HG03039 (cell line): Measurements from ENCODE around the gene ARHGAP33.

Experiments used
- ATAC-seq: cut with Tn5 transposase; IDR thresholded peaks from one replicate; pipeline ENCODE4 v1.9.1; 2021; ENCODE audit warnings: mild to moderate bottlenecking, moderate library complexity; ENCODE audit not compliant: unreplicated experiment

Gene ARHGAP33

DNA sequence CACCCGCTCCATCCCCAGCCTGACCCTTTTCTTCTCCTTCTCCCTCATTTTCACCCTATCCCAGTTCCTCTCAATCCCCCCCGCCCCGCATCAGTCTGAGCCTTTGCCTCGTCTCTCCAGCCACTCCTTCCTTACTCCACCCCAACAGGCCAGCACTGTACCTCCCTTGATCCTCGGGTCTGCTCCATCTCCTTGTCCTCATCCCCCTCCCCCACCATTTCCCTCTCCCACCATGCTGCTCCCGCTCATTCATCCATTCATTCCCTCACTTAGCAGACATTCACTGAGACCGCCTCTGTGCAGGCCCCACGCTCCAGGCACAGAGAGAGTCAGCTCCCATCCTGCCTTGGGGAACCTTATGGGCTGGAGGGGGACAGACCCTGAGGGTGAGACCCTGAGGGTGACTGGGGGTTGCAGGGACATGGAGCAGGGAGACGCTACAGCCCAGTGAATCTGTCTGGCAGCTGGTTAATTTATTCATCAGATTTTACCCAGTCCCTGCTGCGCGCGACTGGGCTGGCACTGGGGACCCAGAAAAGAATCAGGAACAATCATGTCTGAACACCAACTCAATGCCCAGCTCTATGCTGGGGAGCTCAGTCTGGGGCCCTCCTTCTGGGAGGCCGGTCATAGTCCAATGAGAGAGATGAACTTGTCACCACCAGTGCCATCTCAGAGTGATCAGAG, 881 bp downstream of the ARHGAP33 start:
- ATAC-seq = no peak

DNA sequence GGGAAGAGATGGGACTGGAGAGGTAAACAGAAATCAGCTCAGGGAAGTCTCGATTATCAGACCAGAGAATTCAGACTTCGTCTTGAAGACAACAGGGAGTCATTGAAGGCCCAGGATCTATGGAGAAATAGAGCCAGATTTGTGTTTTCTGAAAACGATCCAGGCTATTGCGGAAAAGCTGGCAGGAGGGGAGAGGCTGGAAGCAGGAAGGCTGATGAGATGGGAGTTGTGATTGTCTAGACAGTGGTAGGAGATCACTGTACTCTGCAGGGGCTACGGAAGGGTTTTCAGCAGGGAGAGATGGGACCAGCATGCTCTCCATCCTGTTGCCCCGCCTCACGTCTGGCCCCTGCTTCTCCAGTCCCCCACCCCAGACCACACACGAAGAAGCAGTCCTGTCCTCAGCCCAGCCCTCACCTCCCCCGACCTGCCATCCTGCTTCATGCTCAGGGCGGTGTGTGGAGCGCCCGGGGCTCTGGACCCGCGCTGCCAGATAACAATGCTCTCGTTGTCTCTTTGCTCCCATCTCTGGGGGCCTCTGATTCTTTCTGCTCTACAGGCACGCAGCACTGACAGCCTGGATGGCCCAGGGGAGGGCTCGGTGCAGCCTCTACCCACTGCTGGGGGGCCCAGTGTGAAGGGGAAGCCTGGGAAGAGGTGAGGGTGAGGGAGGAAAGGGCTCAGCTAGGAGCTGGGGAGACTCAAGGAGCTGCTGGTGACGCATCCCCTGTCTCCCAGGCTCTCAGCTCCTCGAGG, 1.9 kb downstream of the ARHGAP33 start:
- ATAC-seq = no peak

DNA sequence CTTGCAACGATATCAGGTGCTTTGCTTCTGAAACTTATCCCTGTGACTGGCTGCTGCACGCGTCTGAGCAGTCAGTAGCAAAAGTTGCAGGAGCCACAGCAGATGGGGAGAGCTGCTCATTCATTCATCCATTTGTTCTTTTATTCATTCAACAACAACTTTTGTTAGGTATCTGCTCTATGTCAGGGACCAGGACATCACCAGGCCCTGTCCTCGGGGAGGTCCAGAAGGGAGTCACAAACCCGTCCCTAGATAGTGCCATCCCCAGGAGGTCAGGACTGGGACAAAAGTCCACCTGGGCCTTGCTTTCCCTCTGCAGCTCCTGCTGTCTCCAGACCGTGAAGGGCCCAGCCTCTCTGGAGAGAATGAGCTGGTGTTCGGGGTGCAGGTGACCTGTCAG, 2.6 kb downstream of the ARHGAP33 start:
- no peak for ATAC-seq

DNA sequence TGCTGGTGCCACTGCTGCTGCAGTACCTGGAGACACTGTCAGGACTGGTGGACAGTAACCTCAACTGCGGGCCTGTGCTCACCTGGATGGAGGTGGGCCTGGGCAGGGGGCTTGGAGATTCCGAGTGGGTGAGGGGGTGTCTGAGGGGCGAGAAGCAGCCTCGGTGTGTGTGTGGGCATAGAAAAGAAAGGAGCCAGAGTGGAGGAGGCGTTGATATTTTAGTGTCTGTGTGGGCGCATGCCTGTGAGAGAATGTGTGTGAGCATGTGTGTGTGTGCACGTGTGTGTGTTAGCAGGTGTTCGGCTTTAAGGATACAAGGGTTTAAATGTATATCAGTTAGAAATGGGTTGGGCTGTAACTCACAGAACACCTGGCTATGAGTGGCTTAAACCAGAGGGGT, 3.7 kb downstream of the ARHGAP33 start:
- no peak for ATAC-seq

DNA sequence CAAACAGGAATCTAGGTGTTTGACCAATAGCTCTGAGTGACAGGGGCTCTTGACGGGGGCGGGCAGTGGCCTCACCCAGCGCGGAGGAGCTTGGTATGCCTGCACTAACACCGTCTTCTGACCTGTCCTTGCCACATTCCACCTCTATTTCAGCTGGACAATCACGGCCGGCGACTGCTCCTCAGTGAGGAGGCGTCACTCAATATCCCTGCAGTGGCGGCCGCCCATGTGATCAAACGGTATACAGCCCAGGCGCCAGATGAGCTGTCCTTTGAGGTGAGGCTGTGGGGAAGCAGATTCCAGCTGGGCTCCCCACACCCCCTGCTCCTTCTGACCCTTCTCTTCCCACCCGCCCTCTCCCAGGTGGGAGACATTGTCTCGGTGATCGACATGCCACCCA, 4.7 kb downstream of the ARHGAP33 start:
- ATAC-seq = no peak

DNA sequence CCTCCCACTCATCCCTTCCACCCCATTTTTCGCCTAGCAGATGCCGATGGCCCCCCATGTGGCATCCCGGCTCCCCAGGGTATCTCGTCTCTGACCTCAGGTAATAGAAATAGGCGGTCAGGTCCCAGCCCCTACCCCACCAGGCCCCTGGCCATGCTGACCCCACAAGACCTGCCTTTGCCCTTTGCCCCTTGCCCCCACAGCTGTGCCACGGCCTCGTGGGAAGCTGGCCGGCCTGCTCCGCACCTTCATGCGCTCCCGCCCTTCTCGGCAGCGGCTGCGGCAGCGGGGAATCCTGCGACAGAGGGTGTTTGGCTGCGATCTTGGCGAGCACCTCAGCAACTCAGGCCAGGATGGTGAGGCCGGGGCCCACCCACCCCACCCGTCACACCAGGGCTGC, 5.4 kb downstream of the ARHGAP33 start:
- no peak for ATAC-seq

DNA sequence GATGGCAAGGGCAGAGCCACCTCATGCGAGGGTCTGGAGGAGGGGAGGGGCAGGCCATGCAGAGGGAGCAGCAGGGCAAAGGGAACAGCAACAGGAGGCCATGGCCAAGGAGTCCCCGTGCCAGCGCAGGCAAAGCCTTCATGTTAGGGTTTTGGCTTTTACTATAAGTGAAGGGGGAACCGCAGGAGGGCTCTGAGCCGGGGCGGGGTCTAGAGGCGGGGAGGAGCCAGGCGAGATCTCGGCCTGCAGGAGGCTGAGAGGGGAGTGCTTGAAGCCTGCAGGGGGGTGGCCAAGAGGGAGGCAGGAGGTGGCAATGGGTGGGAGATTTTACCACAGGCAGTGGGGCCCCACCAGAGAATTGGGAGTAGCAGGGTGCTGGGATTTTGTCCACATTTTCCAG, 6.3 kb downstream of the ARHGAP33 start:
- no peak for ATAC-seq

DNA sequence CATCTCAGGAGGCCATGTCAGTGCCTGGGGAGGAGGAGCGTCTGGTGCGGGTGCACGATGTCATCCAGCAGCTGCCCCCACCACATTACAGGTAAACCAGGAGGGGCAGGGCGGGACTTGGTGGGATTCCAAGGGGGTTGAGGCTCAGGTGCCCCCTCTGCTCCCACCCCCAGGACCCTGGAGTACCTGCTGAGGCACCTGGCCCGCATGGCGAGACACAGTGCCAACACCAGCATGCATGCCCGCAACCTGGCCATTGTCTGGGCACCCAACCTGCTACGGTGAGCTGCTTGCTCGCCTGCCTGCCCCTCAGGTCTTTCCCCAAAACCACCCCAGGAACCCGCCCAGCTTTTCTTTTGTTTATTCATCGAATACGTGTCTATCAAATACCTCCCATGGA, 7.2 kb downstream of the ARHGAP33 start:
- ATAC-seq = no peak

DNA sequence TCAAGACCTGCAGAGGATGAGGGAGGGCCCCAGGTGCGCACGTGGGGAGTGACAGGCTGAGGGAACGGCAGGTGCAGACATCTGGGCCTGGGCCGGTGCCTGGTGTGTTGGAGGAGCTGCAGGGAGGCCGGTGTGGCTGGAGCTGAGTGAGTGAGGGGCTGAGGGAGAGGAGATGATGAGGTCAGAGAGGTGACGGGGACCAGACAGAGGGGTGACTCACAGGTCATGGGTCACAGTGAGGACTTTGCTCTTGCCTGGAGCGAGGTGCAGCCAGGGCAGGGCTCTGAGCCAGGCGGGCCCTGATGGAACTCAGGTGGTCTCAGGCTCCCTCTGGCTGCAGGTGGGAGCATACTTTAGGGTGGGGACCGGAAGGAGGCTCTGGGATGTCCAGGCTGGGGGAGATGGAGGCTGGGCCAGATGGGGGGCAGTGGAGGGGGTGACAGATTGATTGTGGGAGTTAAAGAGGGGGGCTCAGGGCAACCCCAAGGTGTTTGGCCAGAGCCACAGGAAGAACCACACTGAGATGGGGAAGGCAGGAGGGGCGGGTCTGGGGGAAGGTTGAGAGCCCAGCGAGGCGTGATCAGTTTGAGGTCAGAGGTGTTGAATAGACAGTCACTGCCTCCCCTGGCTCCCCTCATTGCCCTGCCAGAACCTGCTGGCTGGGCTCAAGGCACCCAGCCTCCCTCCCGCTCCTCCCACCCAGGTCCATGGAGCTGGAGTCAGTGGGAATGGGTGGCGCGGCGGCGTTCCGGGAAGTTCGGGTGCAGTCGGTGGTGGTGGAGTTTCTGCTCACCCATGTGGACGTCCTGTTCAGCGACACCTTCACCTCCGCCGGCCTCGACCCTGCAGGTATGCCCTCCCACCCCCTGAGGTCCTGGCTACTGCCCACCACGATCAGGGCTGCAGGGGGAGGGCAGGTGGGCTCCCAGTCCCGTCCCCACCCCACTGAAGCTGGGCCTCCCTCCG, 8.4 kb downstream of the ARHGAP33 start:
- no peak for ATAC-seq

DNA sequence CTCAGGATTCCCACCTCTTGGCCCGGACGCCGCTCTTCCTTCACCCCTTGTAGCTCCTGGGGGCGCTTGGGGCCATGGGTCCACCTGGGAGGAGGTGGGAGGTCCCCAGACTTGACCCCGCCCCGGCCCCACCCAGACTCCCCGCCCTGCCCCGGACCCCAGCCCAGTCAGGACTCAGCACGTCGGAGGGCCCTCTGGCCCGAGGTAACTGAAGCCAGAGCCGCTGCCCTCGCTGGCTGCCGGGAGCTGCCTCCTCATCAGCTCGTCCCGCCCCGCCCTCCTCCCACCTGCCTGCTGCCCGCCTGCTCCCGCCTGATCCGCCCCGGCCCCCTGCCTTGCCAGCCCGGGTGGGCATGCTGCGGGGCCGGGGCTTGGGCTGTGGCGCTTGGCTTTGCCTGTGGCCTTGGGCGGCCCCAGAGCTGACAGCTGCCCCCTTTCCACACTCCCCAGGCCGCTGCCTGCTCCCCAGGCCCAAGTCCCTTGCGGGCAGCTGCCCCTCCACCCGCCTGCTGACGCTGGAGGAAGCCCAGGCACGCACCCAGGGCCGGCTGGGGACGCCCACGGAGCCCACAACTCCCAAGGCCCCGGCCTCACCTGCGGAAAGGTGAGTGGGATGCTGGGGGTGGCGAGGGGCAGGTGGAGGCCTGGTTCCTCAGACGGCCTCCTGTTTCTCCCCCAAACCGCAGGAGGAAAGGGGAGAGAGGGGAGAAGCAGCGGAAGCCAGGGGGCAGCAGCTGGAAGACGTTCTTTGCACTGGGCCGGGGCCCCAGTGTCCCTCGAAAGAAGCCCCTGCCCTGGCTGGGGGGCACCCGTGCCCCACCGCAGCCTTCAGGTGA, 9.4 kb downstream of the ARHGAP33 start:
- ATAC-seq = no peak

DNA sequence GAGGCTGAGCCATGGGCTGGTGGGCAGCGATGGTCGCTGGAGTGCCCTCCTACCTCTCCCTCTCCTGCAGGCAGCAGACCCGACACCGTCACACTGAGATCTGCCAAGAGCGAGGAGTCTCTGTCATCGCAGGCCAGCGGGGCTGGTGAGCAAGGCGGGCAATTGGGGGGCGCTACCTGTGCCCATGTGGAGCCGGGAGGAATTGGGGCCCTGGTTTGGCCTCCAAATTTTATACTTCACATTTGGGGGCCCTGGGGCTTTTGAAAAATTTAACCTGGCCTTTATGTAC, 9.9 kb downstream of the ARHGAP33 start:
- ATAC-seq = no peak

DNA sequence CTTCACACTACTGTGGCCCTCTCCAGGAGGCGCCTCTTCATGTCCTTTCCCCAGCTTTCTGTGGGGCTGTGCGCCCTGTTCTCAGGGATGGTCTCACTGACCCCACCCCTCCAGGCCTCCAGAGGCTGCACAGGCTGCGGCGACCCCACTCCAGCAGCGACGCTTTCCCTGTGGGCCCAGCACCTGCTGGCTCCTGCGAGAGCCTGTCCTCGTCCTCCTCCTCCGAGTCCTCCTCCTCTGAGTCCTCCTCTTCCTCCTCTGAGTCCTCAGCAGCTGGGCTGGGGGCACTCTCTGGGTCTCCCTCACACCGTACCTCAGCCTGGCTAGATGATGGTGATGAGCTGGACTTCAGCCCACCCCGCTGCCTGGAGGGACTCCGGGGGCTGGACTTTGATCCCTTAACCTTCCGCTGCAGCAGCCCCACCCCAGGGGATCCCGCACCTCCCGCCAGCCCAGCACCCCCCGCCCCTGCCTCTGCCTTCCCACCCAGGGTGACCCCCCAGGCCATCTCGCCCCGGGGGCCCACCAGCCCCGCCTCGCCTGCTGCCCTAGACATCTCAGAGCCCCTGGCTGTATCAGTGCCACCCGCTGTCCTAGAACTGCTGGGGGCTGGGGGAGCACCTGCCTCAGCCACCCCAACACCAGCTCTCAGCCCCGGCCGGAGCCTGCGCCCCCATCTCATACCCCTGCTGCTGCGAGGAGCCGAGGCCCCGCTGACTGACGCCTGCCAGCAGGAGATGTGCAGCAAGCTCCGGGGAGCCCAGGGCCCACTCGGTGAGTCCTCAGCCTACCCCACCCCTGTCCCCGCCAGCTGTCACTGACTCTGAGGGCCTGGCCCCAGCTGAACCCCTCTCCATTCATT, 11.2 kb downstream of the ARHGAP33 start:
- ATAC-seq = no peak

DNA sequence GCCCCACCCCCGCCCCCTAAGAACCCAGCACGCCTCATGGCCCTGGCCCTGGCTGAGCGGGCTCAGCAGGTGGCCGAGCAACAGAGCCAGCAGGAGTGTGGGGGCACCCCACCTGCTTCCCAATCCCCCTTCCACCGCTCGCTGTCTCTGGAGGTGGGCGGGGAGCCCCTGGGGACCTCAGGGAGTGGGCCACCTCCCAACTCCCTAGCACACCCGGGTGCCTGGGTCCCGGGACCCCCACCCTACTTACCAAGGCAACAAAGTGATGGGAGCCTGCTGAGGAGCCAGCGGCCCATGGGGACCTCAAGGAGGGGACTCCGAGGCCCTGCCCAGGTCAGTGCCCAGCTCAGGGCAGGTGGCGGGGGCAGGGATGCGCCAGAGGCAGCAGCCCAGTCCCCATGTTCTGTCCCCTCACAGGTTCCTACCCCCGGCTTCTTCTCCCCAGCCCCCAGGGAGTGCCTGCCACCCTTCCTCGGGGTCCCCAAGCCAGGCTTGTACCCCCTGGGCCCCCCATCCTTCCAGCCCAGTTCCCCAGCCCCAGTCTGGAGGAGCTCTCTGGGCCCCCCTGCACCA, 11.9 kb downstream of the ARHGAP33 start:
- ATAC-seq = no peak

DNA sequence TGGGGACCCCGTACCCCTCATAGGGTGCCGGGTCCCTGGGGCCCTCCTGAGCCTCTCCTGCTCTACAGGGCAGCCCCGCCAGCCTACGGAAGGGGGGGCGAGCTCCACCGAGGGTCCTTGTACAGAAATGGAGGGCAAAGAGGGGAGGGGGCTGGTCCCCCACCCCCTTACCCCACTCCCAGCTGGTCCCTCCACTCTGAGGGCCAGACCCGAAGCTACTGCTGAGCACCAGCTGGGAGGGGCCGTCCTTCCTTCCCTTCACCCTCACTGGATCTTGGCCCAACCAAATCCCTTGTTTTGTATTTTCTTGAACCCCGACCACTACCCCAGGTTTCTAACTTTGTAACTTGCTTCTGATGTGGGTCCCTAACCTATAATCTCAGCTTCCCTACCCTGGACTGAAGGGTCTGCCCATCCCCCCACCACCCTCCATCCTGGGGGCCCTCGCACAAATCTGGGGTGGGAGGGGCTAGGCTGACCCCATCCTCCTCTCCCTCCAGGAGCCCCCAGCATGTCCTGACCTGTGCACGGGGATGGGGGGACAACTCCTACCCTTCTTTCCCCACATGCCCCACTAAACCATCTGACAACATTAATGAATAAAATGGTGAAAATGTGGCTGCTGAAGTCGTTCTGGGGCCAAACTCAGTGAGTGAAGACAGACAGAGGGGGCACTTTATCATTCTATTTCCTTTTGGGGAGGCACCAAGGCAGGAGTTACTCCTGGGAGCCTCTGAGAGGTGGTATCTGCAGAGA, 13.0 kb downstream of the ARHGAP33 start:
- no peak for ATAC-seq

DNA sequence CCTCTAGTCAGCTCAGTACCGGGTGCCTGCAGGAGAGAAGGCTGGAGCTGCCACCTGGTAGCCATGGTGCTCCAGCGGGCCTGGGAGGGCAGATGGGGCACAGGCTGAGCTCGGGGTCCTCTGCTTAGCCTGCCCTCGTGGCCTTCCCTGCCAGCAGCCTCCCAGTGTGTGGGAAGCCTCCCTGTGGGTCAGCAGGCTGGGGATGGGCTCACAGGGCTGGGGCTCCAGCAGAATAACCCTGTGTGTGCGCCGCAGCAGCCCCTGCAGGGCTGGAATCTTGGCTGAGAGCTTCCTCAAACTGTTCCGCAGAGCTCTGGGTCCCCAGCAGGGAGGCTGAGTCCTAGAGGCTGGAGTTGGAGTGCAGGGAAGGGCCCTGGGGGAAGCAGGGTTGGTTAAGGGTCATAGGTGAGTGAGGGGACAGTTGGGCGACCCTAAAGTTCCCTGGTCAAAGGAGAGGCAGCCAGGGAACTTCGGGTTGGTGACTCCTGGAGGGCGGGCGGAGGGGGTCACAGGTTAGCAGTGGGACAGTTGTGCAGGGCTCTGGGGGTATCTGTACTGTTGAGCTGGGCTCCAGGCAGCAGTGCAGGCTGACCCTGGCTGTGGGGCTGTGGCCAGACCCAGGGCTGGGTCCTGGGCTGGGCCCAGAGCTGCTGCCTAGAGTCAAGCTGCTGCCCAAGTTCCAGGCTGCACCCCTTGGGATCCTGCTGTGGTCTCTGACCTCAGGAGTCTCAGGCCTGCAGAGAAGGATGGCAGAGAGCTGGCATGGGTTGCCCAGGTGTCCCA, 14.0 kb downstream of the ARHGAP33 start:
- no peak for ATAC-seq

DNA sequence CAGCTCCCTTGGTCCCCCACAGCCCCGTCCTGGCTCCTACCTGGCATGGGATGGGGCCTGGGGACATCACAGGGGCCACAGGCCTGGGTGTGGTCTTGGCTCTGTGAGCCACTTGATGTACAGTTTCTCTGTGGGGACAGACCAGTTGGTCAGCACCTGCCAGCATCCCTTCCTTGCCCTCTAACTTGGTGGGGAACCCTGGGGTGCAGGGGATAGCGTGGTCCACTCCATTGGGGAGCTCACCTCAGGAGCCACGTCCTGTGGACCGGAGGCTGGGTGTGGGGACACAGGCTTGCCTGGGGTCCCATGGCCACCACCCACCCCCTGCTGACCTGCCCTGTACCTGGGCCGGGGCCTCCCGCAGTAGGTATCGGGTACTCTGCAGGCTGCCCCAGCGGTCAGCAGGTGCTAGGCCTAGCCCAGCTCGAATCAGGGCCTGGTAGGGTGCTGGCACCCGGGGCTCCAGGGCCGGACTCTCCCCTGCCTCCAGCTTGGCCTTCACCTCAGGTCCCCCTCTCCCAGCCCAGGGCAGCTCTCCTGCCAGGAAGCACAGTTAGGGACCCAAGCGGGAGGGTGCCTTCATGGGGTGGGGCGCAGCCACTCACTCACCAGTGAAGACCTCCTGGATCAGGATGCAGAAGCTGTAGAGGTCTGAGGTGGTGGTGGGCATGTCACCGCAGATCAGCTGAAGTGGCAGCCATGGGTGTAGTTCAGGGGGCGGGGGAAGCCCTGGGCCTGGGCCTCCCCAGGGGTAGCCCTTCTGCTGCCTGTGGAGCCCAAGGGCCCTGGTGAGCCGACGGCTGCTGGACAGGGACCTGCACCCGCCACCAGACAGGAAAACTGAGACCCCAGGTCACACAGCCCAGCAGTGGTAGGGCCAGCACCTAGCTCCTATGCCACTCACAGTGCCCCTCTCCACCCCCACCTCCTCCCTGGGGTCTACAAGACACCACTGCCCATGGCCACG, 14.9 kb downstream of the ARHGAP33 start:
- no peak for ATAC-seq
